ENCODE measurements around the gene ARMH4.

ARMH4 gene

DNA sequence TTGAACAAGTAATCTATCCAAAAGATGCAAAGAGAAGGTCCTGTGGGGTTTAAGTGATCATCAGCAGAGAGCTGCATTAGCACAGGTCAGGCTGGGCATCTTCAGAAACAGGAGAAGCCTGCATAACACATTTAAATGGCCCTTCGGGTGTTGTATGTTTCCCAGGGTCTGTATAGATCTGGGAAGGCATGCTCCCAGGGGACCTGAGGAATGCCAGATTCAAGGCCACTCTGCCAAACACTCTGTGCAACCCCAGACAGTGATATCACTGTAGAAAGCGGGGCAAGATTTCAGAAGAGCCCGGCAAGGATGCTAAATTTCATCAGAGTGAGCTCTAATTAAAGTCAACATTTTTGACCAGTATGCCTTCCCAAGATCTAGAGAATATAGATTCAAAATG, 92.9 kb downstream of the ARMH4 start:
- Histone ChIP-seq H3K4me3 (ENCODE audit: low read depth, low read length) (no peak overlapping the region), H4K91ac (ENCODE audit: low read depth, low read length) (no peak overlapping the region), H3K23ac (ENCODE audit: low read length) (no peak overlapping the region), H2BK120ac (ENCODE audit: insufficient read depth, low read length, poor library complexity) (no peak overlapping the region), H4K8ac (ENCODE audit: low read depth, low read length) (no peak overlapping the region), H2BK12ac (ENCODE audit: low read length) (no peak overlapping the region), H3K79me2 (ENCODE audit: control insufficient read depth, insufficient read depth, low read length, poor library complexity) (no peaks in the 10 kb centered on the region), H3K79me1 (ENCODE audit: low read length) (no peaks in the 10 kb centered on the region), H3K9me3 (ENCODE audit: insufficient read depth, low read depth, low read length) (no peaks in the 10 kb centered on the region), H3K36me3 (ENCODE audit: control insufficient read depth in 1 of 2, insufficient read depth in 2 of 2, low read length in 2 of 2) (no peaks in the 10 kb centered on the region), H2AFZ (ENCODE audit: insufficient read depth, low read length, poor library complexity) (no peak overlapping the region), H3K4me1 (ENCODE audit: control insufficient read depth in 1 of 2, insufficient read depth in 2 of 2, low read length in 2 of 2) (no peaks in the 10 kb centered on the region), H3K14ac (ENCODE audit: low read length) (no peak overlapping the region), H2AK5ac (ENCODE audit: low read length) (no peak overlapping the region), H3K27ac (ENCODE audit: low read depth, low read length) (no peak overlapping the region), H3K27me3 (ENCODE audit: insufficient read depth, low read length) (no peaks in the 10 kb centered on the region), H3K18ac (ENCODE audit: low read length) (no peak overlapping the region), H3K9ac (ENCODE audit: low read length) (no peak overlapping the region), H2BK5ac (ENCODE audit: low read depth, low read length, poor library complexity) (no peak overlapping the region), H3K4me2 (ENCODE audit: low read length) (no peak overlapping the region), H4K12ac (ENCODE audit: low read depth, low read length) (no peak overlapping the region), H3K4ac (ENCODE audit: low read depth, low read length) (no peak overlapping the region)
- DNase-seq, result no peak
- WGBS (ENCODE audit: extremely low coverage, insufficient coverage, insufficient read length), result no CpG with 5 or more reads among the region's 3 CpGs

DNA sequence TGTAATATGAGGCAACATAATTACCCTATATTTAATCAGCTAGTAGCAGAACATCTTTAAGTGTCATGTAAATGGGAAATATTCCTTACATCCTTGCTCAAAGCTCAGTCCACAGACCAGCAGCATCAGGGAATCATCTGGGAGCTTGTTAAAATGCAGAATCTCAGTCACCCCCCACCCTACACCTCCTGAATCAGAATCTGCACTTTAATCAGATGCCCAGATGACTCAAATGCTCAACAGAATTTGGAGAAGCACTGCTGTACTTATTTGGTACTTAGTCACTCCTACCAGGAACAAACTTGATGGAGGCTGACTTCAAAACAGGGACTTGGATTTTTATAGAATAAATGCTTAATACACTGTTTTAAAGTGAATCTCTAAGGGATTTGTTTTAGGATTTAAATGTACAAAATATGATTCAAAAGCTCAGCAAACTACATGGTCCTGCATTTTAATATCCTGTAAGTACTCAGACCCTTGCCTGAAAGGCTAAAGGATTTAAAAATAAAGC, 96.5 kb downstream of the ARMH4 start:
- H3K18ac ChIP-seq (ENCODE audit: low read length), result no peak overlapping the region
- DNase-seq, result no peak

DNA sequence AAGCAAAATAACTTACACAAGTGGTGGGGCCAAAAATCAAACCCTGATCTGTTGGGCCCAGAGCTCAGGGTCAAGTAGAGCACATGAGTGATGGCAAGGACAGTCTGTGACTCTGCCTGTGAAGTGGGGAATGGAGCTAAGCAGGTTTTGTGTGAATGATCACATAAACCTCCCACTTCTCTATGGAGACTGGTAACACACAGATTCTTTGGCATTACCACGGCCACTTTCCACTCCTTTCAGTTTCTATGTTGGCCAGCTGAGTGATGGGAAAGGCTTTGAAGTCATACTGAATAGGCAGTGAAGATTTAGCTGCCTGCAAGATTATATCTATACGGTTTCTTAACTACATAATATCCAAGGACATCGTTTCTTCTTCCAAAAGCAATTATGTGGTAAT, 97.9 kb downstream of the ARMH4 start:
- Histone ChIP-seq H3K18ac (ENCODE audit: low read length) (no peak overlapping the region), H3K4me3 (ENCODE audit: low read depth, low read length) (no peak overlapping the region), H2BK5ac (ENCODE audit: low read depth, low read length, poor library complexity) (no peak overlapping the region), H3K4me2 (ENCODE audit: low read length) (no peak overlapping the region), H3K9ac (ENCODE audit: low read length) (no peak overlapping the region), H3K4ac (ENCODE audit: low read depth, low read length) (no peak overlapping the region), H2AK5ac (ENCODE audit: low read length) (no peak overlapping the region), H3K23ac (ENCODE audit: low read length) (no peak overlapping the region), H3K4me1 (ENCODE audit: control insufficient read depth in 1 of 2, insufficient read depth in 2 of 2, low read length in 2 of 2) (no peaks in the 10 kb centered on the region), H2BK120ac (ENCODE audit: insufficient read depth, low read length, poor library complexity) (no peak overlapping the region), H4K12ac (ENCODE audit: low read depth, low read length) (no peak overlapping the region), H3K27me3 (ENCODE audit: insufficient read depth, low read length) (no peaks in the 10 kb centered on the region), H3K14ac (ENCODE audit: low read length) (no peak overlapping the region), H3K9me3 (ENCODE audit: insufficient read depth, low read depth, low read length) (no peaks in the 10 kb centered on the region), H4K8ac (ENCODE audit: low read depth, low read length) (no peak overlapping the region), H3K36me3 (ENCODE audit: control insufficient read depth in 1 of 2, insufficient read depth in 2 of 2, low read length in 2 of 2) (no peaks in the 10 kb centered on the region), H2AFZ (ENCODE audit: insufficient read depth, low read length, poor library complexity) (no peak overlapping the region), H3K27ac (ENCODE audit: low read depth, low read length) (no peak overlapping the region), H3K79me1 (ENCODE audit: low read length) (no peaks in the 10 kb centered on the region), H3K79me2 (ENCODE audit: control insufficient read depth, insufficient read depth, low read length, poor library complexity) (no peaks in the 10 kb centered on the region), H2BK12ac (ENCODE audit: low read length) (no peak overlapping the region), H4K91ac (ENCODE audit: low read depth, low read length) (no peak overlapping the region)
- DNase-seq, result peak; percentile 2 to 52
- no CpG with 5 or more reads among the region's 3 CpGs for WGBS (ENCODE audit: extremely low coverage, insufficient coverage, insufficient read length)

More for the DNA sequence above, 96.5 kb downstream of the ARMH4 start:
- H4K91ac ChIP-seq (ENCODE audit: low read depth, low read length), result no peak overlapping the region
- no peak overlapping the region for H3K4me3 ChIP-seq (ENCODE audit: low read depth, low read length)
- no peak overlapping the region for H2BK5ac ChIP-seq (ENCODE audit: low read depth, low read length, poor library complexity)
- no peak overlapping the region for H3K9ac ChIP-seq (ENCODE audit: low read length)
- no peaks in the 10 kb centered on the region for H3K36me3 ChIP-seq (ENCODE audit: control insufficient read depth in 1 of 2, insufficient read depth in 2 of 2, low read length in 2 of 2)
- no peak overlapping the region for H2BK12ac ChIP-seq (ENCODE audit: low read length)
- H3K4me2 ChIP-seq (ENCODE audit: low read length), result no peak overlapping the region
- H3K23ac ChIP-seq (ENCODE audit: low read length), result no peak overlapping the region
- H2AK5ac ChIP-seq (ENCODE audit: low read length), result no peak overlapping the region
- no peak overlapping the region for H3K27ac ChIP-seq (ENCODE audit: low read depth, low read length)
- H2BK120ac ChIP-seq (ENCODE audit: insufficient read depth, low read length, poor library complexity), result no peak overlapping the region
- H3K4me1 ChIP-seq (ENCODE audit: control insufficient read depth in 1 of 2, insufficient read depth in 2 of 2, low read length in 2 of 2), result no peaks in the 10 kb centered on the region
- H3K27me3 ChIP-seq (ENCODE audit: insufficient read depth, low read length), result no peaks in the 10 kb centered on the region
- no peak overlapping the region for H4K12ac ChIP-seq (ENCODE audit: low read depth, low read length)
- no peak overlapping the region for H3K4ac ChIP-seq (ENCODE audit: low read depth, low read length)
- H2AFZ ChIP-seq (ENCODE audit: insufficient read depth, low read length, poor library complexity), result no peak overlapping the region
- H3K14ac ChIP-seq (ENCODE audit: low read length), result no peak overlapping the region
- no peak overlapping the region for H4K8ac ChIP-seq (ENCODE audit: low read depth, low read length)
- no peaks in the 10 kb centered on the region for H3K9me3 ChIP-seq (ENCODE audit: insufficient read depth, low read depth, low read length)
- no peaks in the 10 kb centered on the region for H3K79me1 ChIP-seq (ENCODE audit: low read length)
- no peaks in the 10 kb centered on the region for H3K79me2 ChIP-seq (ENCODE audit: control insufficient read depth, insufficient read depth, low read length, poor library complexity)

DNA sequence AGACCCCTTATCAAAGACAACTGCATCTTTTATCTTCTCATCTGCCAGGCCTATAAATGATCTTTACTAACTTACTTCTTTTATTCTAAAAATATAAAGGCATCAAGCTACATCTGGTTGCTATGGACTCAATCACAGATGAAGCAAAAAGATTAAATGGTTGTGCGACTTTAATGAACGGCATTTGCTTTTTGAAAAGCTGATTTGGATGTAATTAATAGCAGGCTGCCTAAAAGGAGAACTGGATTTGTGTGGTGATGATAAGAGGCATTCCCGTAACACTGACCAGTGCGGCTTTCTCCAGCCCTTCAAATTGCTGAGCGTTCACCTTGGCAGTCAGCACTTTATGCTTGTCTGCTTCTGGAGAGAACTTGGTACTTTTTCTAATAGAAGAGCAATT, 103.8 kb downstream of the ARMH4 start:
- no CpG with 5 or more reads among the region's 5 CpGs for WGBS (ENCODE audit: extremely low coverage, insufficient coverage, insufficient read length)

More for the DNA sequence above, 103.8 kb downstream of the ARMH4 start:
- Histone ChIP-seq H4K12ac (ENCODE audit: low read depth, low read length) (no peak overlapping the region), H3K9me3 (ENCODE audit: insufficient read depth, low read depth, low read length) (no peaks in the 10 kb centered on the region), H2AFZ (ENCODE audit: insufficient read depth, low read length, poor library complexity) (no peak overlapping the region), H3K27me3 (ENCODE audit: insufficient read depth, low read length) (no peaks in the 10 kb centered on the region), H2BK120ac (ENCODE audit: insufficient read depth, low read length, poor library complexity) (no peak overlapping the region), H2BK5ac (ENCODE audit: low read depth, low read length, poor library complexity) (no peak overlapping the region), H3K4me1 (ENCODE audit: control insufficient read depth in 1 of 2, insufficient read depth in 2 of 2, low read length in 2 of 2) (no peaks in the 10 kb centered on the region), H3K18ac (ENCODE audit: low read length) (no peak overlapping the region), H4K91ac (ENCODE audit: low read depth, low read length) (no peak overlapping the region), H3K36me3 (ENCODE audit: control insufficient read depth in 1 of 2, insufficient read depth in 2 of 2, low read length in 2 of 2) (no peaks in the 10 kb centered on the region), H3K4ac (ENCODE audit: low read depth, low read length) (no peak overlapping the region), H3K79me2 (ENCODE audit: control insufficient read depth, insufficient read depth, low read length, poor library complexity) (no peaks in the 10 kb centered on the region), H3K27ac (ENCODE audit: low read depth, low read length) (no peak overlapping the region), H3K23ac (ENCODE audit: low read length) (no peak overlapping the region), H3K14ac (ENCODE audit: low read length) (no peak overlapping the region), H4K8ac (ENCODE audit: low read depth, low read length) (no peak overlapping the region), H3K4me3 (ENCODE audit: low read depth, low read length) (no peak overlapping the region), H2AK5ac (ENCODE audit: low read length) (no peak overlapping the region), H3K79me1 (ENCODE audit: low read length) (no peaks in the 10 kb centered on the region), H2BK12ac (ENCODE audit: low read length) (no peak overlapping the region), H3K4me2 (ENCODE audit: low read length) (no peak overlapping the region), H3K9ac (ENCODE audit: low read length) (no peak overlapping the region)
- no peak for DNase-seq
